GM12878 (cell line): ENCODE results near the gene JTB. TPM values are rescaled to one million over a fixed set of nuclear protein-coding genes. Genes with fewer than 3 reads are reported as not detected.

Experiments used
- ATAC-seq: fragments of 200-7000 bp; cut with Tn5 transposase; 3 replicates; pipeline ENCODE4 v1.9.1; 2020; ENCODE audit warnings: mild to moderate bottlenecking, moderate library complexity
- BruUV-seq: library from RNA; stranded (reverse); fragments of 400-500 nt; replicated peaks from 2 replicates; lab custom pipeline; 2021; lab: Mats Ljungman, UMichigan
- CTCF ChIA-PET: fragments of 300-600 bp; sonication (Branson Sonifier 250); formaldehyde crosslinking; extraction: SDS; loops from one replicate; lab custom pipeline; 2021; ENCODE audit warnings: inconsistent platforms; lab: Yijun Ruan, JAX
- POLR2A ChIA-PET: fragments of 350-600 bp; formaldehyde crosslinking; extraction: SDS; loops from one replicate; lab custom pipeline; 2021; ENCODE audit warnings: inconsistent platforms; lab: Charles Lee
- RAD21 ChIA-PET: fragments of 300-600 bp; sonication (Branson Sonifier 250); formaldehyde crosslinking; loops from one replicate; lab custom pipeline; 2023; ENCODE audit warnings: antibody characterized with exemption; ENCODE audit not compliant: unreplicated experiment; lab: Charles Lee
- SMC1A ChIA-PET: fragments of 300-600 bp; sonication (Branson Sonifier 250); formaldehyde crosslinking; loops from one replicate; lab custom pipeline; 2023; ENCODE audit not compliant: unreplicated experiment, uncharacterized antibody; lab: Charles Lee
- DNase-seq: peaks from one replicate; pipeline ENCODE4 v3.0.0-alpha.2; 2011; ENCODE audit warnings: low read depth, low spot score
- FAIRE-seq: peaks from 3 replicates; lab custom pipeline; 2011; peaks lifted over from hg19 to GRCh38; lab: Jason Lieb, UNC
- H2AFZ ChIP-seq: 2 replicates; pipeline ENCODE4 v1.6.0; 2011; ENCODE audit warnings: low read depth, low read length, control low read depth; ENCODE audit not compliant: control insufficient read depth
- H3K27ac ChIP-seq: 2 replicates; pipeline ENCODE4 v1.5.1; 2011; ENCODE audit warnings: control low read depth; ENCODE audit not compliant: control insufficient read depth, insufficient read depth
- H3K27me3 ChIP-seq, 2 experiments: replicated peaks in 1 of 2; 2 replicates each; pipeline versions ENCODE4 v1.6.0 to v1.6.1; 2011; ENCODE audit warnings: low read length in 1 of 2; ENCODE audit not compliant: control insufficient read depth in 2 of 2, insufficient read depth in 2 of 2
- H3K36me3 ChIP-seq, 2 experiments: 2 replicates each; pipeline ENCODE4 v1.5.1; 2011; ENCODE audit warnings: low read length in 1 of 2; ENCODE audit not compliant: control insufficient read depth in 2 of 2, insufficient read depth in 2 of 2
- H3K4me1 ChIP-seq: 2 replicates; pipeline ENCODE4 v1.6.1; 2011; ENCODE audit warnings: mild to moderate bottlenecking, low read length, moderate library complexity, mixed read lengths; ENCODE audit not compliant: control insufficient read depth, insufficient read depth
- H3K4me2 ChIP-seq: 2 replicates; pipeline ENCODE4 v1.6.0; 2011; ENCODE audit warnings: control low read depth; ENCODE audit not compliant: control insufficient read depth, insufficient read depth
- H3K4me3 ChIP-seq: fragments of 200-600 bp; sonication (generic); 2 replicates; pipeline ENCODE4 v1.5.1; 2016
- H3K79me2 ChIP-seq: 2 replicates; pipeline ENCODE4 v1.6.0; 2011; ENCODE audit warnings: low read length; ENCODE audit not compliant: control insufficient read depth, insufficient read depth
- H3K9ac ChIP-seq: 2 replicates; pipeline ENCODE4 v1.8.0; 2011; ENCODE audit warnings: low read length, control low read depth, mixed read lengths; ENCODE audit not compliant: control insufficient read depth, insufficient read depth
- H3K9me3 ChIP-seq: replicated peaks from 3 replicates; pipeline ENCODE4 v1.5.1; 2011; ENCODE audit warnings: mild to moderate bottlenecking, low read length; ENCODE audit not compliant: control insufficient read depth, insufficient read depth
- H4K20me1 ChIP-seq: 2 replicates; pipeline ENCODE4 v1.6.0; 2011; ENCODE audit not compliant: control insufficient read depth, insufficient read depth
- CEBPB ChIP-seq, 2 experiments: fragments of 150-350 bp in 1 of 2; IDR thresholded peaks; 2 replicates each; pipeline ENCODE4 v1.6.1; 2012 to 2014; ENCODE audit warnings: low read depth in 2 of 2, low read length in 2 of 2, borderline replicate concordance in 1 of 2, inconsistent platforms in 1 of 2
- CUX1 ChIP-seq: IDR thresholded peaks from 2 replicates; pipeline ENCODE4 v1.6.1; 2012; ENCODE audit warnings: improper control_type of control experiment, low read depth, low read length; ENCODE audit not compliant: insufficient replicate concordance
- E2F4 ChIP-seq: IDR thresholded peaks from 2 replicates; pipeline ENCODE4 v1.6.1; 2012; ENCODE audit warnings: low read depth, low read length, improper control_type of control experiment
- ESRRA ChIP-seq: IDR thresholded peaks from 2 replicates; pipeline ENCODE4 v1.6.1; 2012; ENCODE audit warnings: mild to moderate bottlenecking, low read length, improper control_type of control experiment
- GATAD2B ChIP-seq: fragments of 450-650 bp; conservative IDR thresholded peaks from 2 replicates; pipeline ENCODE4 v1.6.1; 2017; ENCODE audit warnings: low read depth, mild to moderate bottlenecking, moderate library complexity
- NFXL1 ChIP-seq: fragments of 450-650 bp; IDR thresholded peaks from 2 replicates; pipeline ENCODE4 v1.6.1; 2017; ENCODE audit warnings: antibody characterized with exemption, mild to moderate bottlenecking, borderline replicate concordance
- NR2C1 ChIP-seq: fragments of 450-650 bp; IDR thresholded peaks from 2 replicates; pipeline ENCODE4 v1.6.1; 2017; ENCODE audit warnings: antibody characterized with exemption, mild to moderate bottlenecking, moderate library complexity
- NRF1 ChIP-seq: conservative IDR thresholded peaks from 2 replicates; pipeline ENCODE4 v1.6.1; 2011; ENCODE audit warnings: mild to moderate bottlenecking, low read depth, low read length, improper control_type of control experiment
- PML ChIP-seq: IDR thresholded peaks from 2 replicates; pipeline ENCODE4 v1.6.1; 2012; ENCODE audit warnings: low read length, inconsistent platforms
- POLR2AphosphoS2 ChIP-seq: IDR thresholded peaks from 2 replicates; pipeline ENCODE4 v1.6.1; 2011; ENCODE audit warnings: low read depth, mild to moderate bottlenecking, low read length, improper control_type of control experiment, moderate library complexity
- RCOR1 ChIP-seq: conservative IDR thresholded peaks from 2 replicates; pipeline ENCODE4 v1.6.1; 2012; ENCODE audit warnings: low read depth, low read length, improper control_type of control experiment
- RUNX3 ChIP-seq: IDR thresholded peaks from 2 replicates; pipeline ENCODE4 v1.6.1; 2012; ENCODE audit warnings: low read length, inconsistent platforms
- SREBF2 ChIP-seq: IDR thresholded peaks from 2 replicates; pipeline ENCODE4 v1.6.1; 2012; ENCODE audit warnings: mild to moderate bottlenecking, low read length
- WRNIP1 ChIP-seq: IDR thresholded peaks from 2 replicates; pipeline ENCODE4 v1.6.1; 2011; ENCODE audit warnings: low read depth, low read length, improper control_type of control experiment, borderline replicate concordance
- YBX1 ChIP-seq: fragments of 450-650 bp; IDR thresholded peaks from 2 replicates; pipeline ENCODE4 v1.6.1; 2016; ENCODE audit warnings: antibody characterized with exemption
- YY1 ChIP-seq: IDR thresholded peaks from 2 replicates; pipeline ENCODE4 v1.6.1; 2011; ENCODE audit warnings: low read depth, mild to moderate bottlenecking, low read length
- WGBS: methylation state at CpG from one replicate; pipeline ENCODE4 v1.1.6; 2016; ENCODE audit warnings: low lambda C conversion rate; ENCODE audit not compliant: insufficient replicate concordance, insufficient coverage; ENCODE audit errors: missing lambda C conversion rate; 5-methylcytosine and 5-hydroxymethylcytosine counted together
- in situ Hi-C: fragments of 300-500 bp; cut with MboI; formaldehyde crosslinking; loops from 9 replicates; pipeline ENCODE4 v1.14.3; 2018; ENCODE audit warnings: mixed read lengths
- intact Hi-C: fragments of 100-400 bp; cut with micrococcal nuclease; formaldehyde crosslinking; loops from one replicate; pipeline ENCODE4 v1.14.2; 2022; ENCODE audit not compliant: unreplicated experiment
- polyA plus RNA-seq, 11 experiments: library from polyadenylated mRNA; depleted of rRNA in 4 of 11; unstranded in 6 of 11; stranded (reverse) in 5 of 11; fragments of >200 nt; fragmentation: Nextera tagmentation in 4 of 11; fragmentation: Illumina TruSeq in 1 of 11; extraction: Ambion mirVana in 4 of 11; extraction: Trizol in 1 of 11; gene quantifications; 1 replicate in 1 of 11; 2 replicates in 10 of 11; pipeline versions ENCODE4 v1.2.1 to v1.2.3, GENCODE V29; 2011 to 2016; ENCODE audit warnings: inconsistent platforms in 2 of 11, missing spikeins in 2 of 11, low read depth in 1 of 11
- total RNA-seq, 4 experiments: library from RNA; depleted of rRNA in 3 of 4; stranded (reverse); fragments of >200 nt in 3 of 4; fragmentation: Illumina TruSeq in 1 of 4; extraction: Trizol in 1 of 4; gene quantifications; 2 replicates each; pipeline versions ENCODE4 v1.2.1 to v1.2.3, GENCODE V29; 2013 to 2021
- TF ChIP-seq, protein P1 (sequence below): fragments of 450-650 bp; IDR thresholded peaks from 2 replicates; pipeline ENCODE4 v1.6.1; 2014; ENCODE audit warnings: mild to moderate bottlenecking

The JTB gene
- total and polyA plus RNA-seq, 10 of the 15 experiments (the other 5 are each of a cell fraction or from before 2014, with no cell fraction given), result 25.0 to 298 (median 155) TPM

DNA sequence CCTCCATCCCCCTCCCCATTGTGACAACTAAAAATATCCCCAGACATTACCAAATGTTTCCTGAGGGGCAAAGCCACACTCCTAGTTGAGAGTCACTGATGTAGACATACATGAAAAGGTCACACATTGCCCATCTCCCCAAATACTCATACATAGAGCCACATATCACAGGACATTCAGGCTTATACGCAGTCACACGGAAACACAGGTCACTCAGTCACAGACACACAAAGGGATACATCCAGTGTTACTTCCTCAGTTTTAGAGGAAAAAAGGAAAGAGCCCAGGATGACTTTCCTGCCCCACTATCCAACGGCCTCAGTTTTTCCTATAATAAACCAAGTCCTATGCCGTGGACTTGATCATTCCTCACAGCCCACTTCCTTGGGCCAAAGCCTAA is 16.1 kb downstream of the JTB start:
- BruUV-seq, result no TSS peak
- FAIRE-seq (no peak), DNase-seq (no peak), ATAC-seq (no peak)
- no peaks in the 10 kb centered on the region for H3K9me3 ChIP-seq
- no peak for TF ChIP-seq ESRRA
- no peak for TF ChIP-seq YY1
- no peak for TF ChIP-seq NFXL1
- no peak for TF ChIP-seq NRF1
- TF ChIP-seq, protein P1, sequence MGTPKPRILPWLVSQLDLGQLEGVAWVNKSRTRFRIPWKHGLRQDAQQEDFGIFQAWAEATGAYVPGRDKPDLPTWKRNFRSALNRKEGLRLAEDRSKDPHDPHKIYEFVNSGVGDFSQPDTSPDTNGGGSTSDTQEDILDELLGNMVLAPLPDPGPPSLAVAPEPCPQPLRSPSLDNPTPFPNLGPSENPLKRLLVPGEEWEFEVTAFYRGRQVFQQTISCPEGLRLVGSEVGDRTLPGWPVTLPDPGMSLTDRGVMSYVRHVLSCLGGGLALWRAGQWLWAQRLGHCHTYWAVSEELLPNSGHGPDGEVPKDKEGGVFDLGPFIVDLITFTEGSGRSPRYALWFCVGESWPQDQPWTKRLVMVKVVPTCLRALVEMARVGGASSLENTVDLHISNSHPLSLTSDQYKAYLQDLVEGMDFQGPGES, result no peak
- TF ChIP-seq RCOR1, result no peak
- TF ChIP-seq PML, result no peak
- no peak for TF ChIP-seq YBX1
- TF ChIP-seq RUNX3, result no peak
- TF ChIP-seq E2F4, result no peak
- TF ChIP-seq SREBF2, result no peak
- TF ChIP-seq CUX1, result no peak
- no peak for TF ChIP-seq CEBPB (IDR thresholded peaks at IDR 0.05; ENCODE audit: borderline replicate concordance in 1 of 2, low read depth in 2 of 2, low read length in 2 of 2)
- no peak for TF ChIP-seq NR2C1
- no peak for TF ChIP-seq WRNIP1
- TF ChIP-seq POLR2AphosphoS2, result no peak
- no peak for TF ChIP-seq GATAD2B
- peak overlapping the region; percentile 98 for H3K9ac ChIP-seq
- H3K4me3 ChIP-seq, result peak overlapping the region; percentile 88
- ChIA-PET CTCF (interaction anchor here (0.6 to 2.9 kb wide), 2 partner anchors 15 to 481 kb away, joined by 3 to 25 read pairs; partner anchors contain the start of gene JTB), SMC1A (interaction anchor here (0.6 to 2.1 kb wide), 3 partner anchors 11 to 129 kb away, joined by 3 to 15 read pairs (median 5); partner anchors contain the start of gene RAB13), RAD21 (interaction anchor here (3.1 kb wide), 1 partner anchor 39 kb away, joined by 15 read pairs; the partner anchor contains the start of gene GATAD2B), POLR2A (interaction anchor here (3.5 to 10.0 kb wide), 2 partner anchors 15 to 16 kb away, joined by 43 to 132 read pairs; partner anchors contain the start of genes DENND4B and JTB)
- H3K36me3 ChIP-seq, result peaks cover 9 to 15% of the 10 kb centered on the region in 2 experiments
- no peaks in the 10 kb centered on the region; the same call in 1 of the 2 replicates for H4K20me1 ChIP-seq
- peaks cover 66% of the 10 kb centered on the region for H3K79me2 ChIP-seq
- no peaks in the 10 kb centered on the region for H3K27me3 ChIP-seq
- intact Hi-C loops (no loop called here), in situ Hi-C loops (no loop called here)
- 81% methylated on average over 4 of the region's 4 CpGs for WGBS
- H3K4me1 ChIP-seq, result peaks cover 12% of the 10 kb centered on the region
- H3K4me2 ChIP-seq, result peak overlapping the region; percentile 98
- no peak overlapping the region for H2AFZ ChIP-seq
- peak overlapping the region; percentile 93 for H3K27ac ChIP-seq
